22Rv1 (cell line): ENCODE measurements around the gene CELF4.

Experiments
- CTCF ChIP-seq: fragments of 450-650 bp; IDR thresholded peaks from 2 replicates; pipeline ENCODE4 v1.5.1; 2017; ENCODE audit warnings: mild to moderate bottlenecking
- ZFX ChIP-seq: fragments of 450-650 bp; IDR thresholded peaks from 2 replicates; pipeline ENCODE4 v1.6.1; 2017; ENCODE audit warnings: antibody characterized with exemption, borderline replicate concordance

GRCh38 chr18:37430357-37431076 lies 135.1 kb downstream of the CELF4 start:
- TF ChIP-seq CTCF = no peak
- TF ChIP-seq ZFX = no peak
